Forelimb muscle (tissue), 1 donor: Measurements from ENCODE around the gene PPIE. TPM values are rescaled to one million over a fixed set of nuclear protein-coding genes. Genes with fewer than 3 reads are reported as not detected.

Source experiments
- DNase-seq: peaks from one replicate; pipeline ENCODE4 v3.0.0-alpha.2; 2013; ENCODE audit warnings: low read depth
- polyA plus RNA-seq: library from polyadenylated mRNA; unstranded; fragments of 120-200 nt; gene quantifications from one replicate; pipeline ENCODE4 v1.2.1, GENCODE V29; 2013; ENCODE audit not compliant: insufficient read length

The PPIE gene
- polyA plus RNA-seq, 1 donor: 41.7 TPM

GRCh38 chr1:39802496-39803260, 64.0 kb downstream of the PPIE start:
- DNase-seq: no peak

DNA sequence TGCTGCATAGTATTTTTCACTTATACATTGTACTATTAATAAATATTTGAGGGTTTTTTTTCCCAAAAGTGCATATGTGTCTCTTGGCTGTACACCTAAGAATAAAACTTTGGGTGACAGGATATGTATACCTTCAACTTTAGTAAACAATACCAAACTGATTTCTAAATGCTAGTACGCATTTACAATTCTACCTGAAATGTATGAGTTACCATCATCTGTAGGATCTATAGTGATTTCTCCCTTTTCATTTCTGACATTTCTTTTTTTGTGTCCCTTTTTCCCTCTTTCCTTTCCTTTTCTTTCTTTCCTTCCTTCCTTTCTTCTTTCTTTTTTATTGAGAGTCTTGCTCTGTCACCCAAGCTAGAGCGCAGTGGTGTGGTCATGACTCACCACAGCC, 66.7 kb downstream of the PPIE start:
- no peak for DNase-seq

- no peak for DNase-seq
These were observed 70.3 kb downstream of the PPIE start for GRCh38 chr1:39808784-39809517.

DNA sequence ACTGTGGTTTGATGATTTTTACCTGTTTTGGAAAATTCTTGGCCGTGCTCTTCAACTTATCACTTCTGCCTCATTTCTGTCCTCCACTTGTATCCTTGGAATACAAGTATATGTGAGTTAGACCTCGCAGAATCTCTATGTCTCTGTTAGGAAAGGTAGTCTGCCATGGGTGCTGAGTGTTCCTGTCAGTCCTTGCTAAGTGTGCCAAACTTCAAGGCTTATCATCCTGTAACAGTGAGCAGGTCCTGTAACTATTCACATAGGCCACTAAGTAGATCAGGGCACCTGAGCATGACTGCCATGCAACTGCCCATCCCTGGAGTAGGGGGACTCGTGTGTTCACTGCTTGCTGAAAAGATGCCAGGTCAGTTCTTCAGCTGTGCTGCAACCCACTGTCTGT, 74.2 kb downstream of the PPIE start:
- DNase-seq: no peak

Other genes with a start within 250 kb of the PPIE start
- gene BMP8A, start 247.2 kb upstream of the PPIE start, polyA plus RNA-seq: 0.94 TPM
- 464 TPM for gene PABPC4, start 162.1 kb upstream of the PPIE start, polyA plus RNA-seq
- gene HEYL, start 99.2 kb upstream of the PPIE start, polyA plus RNA-seq: 50.6 TPM
- 9.0 TPM for gene NT5C1A, start 66.8 kb upstream of the PPIE start, polyA plus RNA-seq
- gene HPCAL4, start 47.4 kb upstream of the PPIE start, polyA plus RNA-seq: 2.2 TPM
- gene OXCT2, start 32.5 kb downstream of the PPIE start, polyA plus RNA-seq: not detected
- gene BMP8B, start 50.0 kb downstream of the PPIE start, polyA plus RNA-seq: 1.3 TPM
- gene TRIT1, start 144.6 kb downstream of the PPIE start, polyA plus RNA-seq: 14.3 TPM
- gene MYCL, start 163.0 kb downstream of the PPIE start, polyA plus RNA-seq: 2.5 TPM
- gene MFSD2A, start 216.3 kb downstream of the PPIE start, polyA plus RNA-seq: 0.96 TPM